Ovary (tissue), 3 donors: ENCODE results near the gene HYAL4.

Source experiments
- EP300 ChIP-seq: sonication (generic); formaldehyde crosslinking; IDR thresholded peaks from one replicate; pipeline ENCODE4 v1.6.1; 2017; ENCODE audit warnings: antibody characterized with exemption
- POLR2A ChIP-seq: fragments of 450-650 bp; IDR thresholded peaks from one replicate; pipeline ENCODE4 v1.6.1; 2017; ENCODE audit warnings: antibody characterized with exemption, mild to moderate bottlenecking, moderate library complexity
- TF ChIP-seq, protein P1 (sequence below), 3 donors: fragments of 450-650 bp in 2 of 3; fragments of 200-600 bp in 1 of 3; IDR thresholded peaks; one replicate each; pipeline versions ENCODE4 v1.5.1 to v1.8.0; 2016 to 2022; ENCODE audit warnings: antibody characterized with exemption in 3 of 3, mild to moderate bottlenecking in 1 of 3
- donor health status: DM: no; HTN: no; CAD: no.

DNA sequence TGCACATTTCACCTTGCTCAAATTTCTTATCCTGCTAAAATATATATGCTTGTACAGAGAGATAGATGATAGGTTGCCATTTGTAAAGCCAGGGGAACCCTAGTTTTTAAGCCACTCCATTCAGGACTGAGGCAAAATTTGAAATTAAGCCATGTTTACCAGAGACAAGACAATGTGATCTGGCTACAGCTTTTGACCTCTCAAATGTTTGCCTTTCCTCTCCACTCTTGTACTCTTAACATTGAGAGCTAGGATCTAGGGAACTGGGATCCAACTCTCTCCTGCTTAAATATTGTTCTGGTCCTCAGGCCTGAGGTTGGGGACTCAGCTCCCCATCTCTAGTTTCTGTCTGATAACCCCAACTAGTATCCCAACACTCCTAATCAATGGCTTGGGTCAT lies 15.9 kb downstream of the HYAL4 start:
- TF ChIP-seq, protein P1, sequence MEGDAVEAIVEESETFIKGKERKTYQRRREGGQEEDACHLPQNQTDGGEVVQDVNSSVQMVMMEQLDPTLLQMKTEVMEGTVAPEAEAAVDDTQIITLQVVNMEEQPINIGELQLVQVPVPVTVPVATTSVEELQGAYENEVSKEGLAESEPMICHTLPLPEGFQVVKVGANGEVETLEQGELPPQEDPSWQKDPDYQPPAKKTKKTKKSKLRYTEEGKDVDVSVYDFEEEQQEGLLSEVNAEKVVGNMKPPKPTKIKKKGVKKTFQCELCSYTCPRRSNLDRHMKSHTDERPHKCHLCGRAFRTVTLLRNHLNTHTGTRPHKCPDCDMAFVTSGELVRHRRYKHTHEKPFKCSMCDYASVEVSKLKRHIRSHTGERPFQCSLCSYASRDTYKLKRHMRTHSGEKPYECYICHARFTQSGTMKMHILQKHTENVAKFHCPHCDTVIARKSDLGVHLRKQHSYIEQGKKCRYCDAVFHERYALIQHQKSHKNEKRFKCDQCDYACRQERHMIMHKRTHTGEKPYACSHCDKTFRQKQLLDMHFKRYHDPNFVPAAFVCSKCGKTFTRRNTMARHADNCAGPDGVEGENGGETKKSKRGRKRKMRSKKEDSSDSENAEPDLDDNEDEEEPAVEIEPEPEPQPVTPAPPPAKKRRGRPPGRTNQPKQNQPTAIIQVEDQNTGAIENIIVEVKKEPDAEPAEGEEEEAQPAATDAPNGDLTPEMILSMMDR (IDR thresholded peaks at IDR 0.05) = no peak
- TF ChIP-seq POLR2A (no peak), EP300 (no peak)
